GM12873 (cell line): ENCODE data around the gene SLF1.

Source experiments
- CTCF ChIP-seq: IDR thresholded peaks from 2 replicates; pipeline ENCODE4 v1.5.1; 2012; ENCODE audit warnings: low read depth, mild to moderate bottlenecking, moderate library complexity, low read length, control low read depth; ENCODE audit not compliant: insufficient read depth; ENCODE audit errors: missing control alignments

Gene SLF1

GRCh38 chr5:94627191-94627590, 8.7 kb downstream of the SLF1 start:
- TF ChIP-seq CTCF = no peak

- no peak for TF ChIP-seq CTCF
Observed at GRCh38 chr5:94632024-94632423, 13.6 kb downstream of the SLF1 start.

DNA sequence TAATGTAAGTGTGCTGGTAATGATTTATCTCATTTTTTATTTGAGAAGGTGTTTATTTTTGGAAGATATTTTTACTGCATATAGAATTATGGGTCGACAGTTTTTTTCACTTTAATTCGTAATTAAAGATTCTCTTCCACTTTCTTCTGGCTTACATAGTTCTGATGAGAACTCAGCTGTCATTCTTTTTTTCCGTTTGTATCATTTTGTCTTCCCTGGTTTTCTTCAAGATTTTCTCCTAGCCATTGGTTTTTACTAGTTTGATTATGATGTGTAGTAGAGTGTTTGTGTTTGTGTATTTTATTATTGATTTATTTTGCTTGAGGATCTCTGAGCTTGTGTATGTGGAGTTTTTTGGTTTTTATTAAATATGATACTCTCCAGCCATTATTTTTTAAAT, 21.7 kb downstream of the SLF1 start:
- TF ChIP-seq CTCF = no peak

- TF ChIP-seq CTCF = no peak
Observed at GRCh38 chr5:94645053-94645452, 26.6 kb downstream of the SLF1 start.

DNA sequence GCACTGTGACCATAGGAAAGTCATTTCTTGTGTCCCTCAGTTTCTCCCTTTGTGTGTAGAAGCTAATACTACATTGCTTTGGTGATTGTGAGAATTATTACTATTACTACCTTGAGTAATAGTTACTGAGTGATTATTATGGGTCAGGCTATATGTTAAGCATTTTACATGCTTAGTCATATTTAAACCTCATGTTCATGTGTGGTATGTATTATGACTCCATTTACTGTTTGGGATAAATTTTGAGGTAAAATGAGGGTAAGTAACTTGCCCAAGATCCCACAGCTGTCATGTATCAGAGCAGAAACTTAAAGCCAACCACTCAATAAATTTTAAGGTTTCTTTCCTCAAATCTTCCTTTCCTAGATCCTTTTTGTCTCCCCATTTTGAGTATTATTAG, 28.3 kb downstream of the SLF1 start:
- TF ChIP-seq CTCF = no peak

DNA sequence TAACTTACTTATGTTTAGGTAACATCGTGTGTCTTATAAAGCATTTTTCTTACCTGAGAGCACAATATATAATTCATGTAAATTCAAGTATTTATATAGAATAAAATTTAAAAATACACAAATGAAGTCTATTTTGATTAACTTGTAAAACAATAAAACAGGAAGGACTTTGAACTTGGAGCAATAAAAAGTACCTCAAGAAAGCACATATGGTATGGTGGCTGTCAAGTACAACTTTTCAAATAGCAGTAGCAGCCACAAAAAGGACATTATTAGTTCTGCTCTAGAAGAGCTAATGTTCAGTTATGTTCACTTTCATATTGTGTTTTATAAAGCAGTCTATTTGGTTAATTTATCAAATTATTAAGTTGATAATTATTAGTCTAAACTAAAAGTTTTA, 31.4 kb downstream of the SLF1 start:
- TF ChIP-seq CTCF = no peak

- TF ChIP-seq CTCF = no peak
Observed at GRCh38 chr5:94658272-94658671, 39.8 kb downstream of the SLF1 start.

DNA sequence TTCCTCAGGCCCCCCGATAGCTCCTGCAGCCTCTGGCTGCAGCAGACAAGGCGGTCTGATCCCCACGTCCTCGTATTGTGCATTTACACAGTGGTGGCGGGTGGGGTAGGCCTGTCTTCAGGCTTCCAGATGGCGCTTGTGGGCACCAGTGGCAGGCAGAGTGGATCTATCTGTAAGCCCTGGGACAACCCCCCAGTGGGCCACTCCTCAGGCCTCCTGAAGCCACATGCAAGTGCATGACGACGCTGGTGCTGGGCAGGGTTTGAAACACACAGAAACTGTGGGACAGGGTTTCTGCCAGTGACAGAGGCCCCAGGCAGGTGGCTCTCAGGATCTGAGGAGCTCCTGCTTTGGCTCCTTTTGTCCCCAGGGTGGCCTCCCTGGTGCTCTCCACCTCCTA, 42.0 kb downstream of the SLF1 start:
- no peak for TF ChIP-seq CTCF
